K562 (cell line): Measurements from ENCODE around the gene BRD4. TPM values are rescaled to one million over a fixed set of nuclear protein-coding genes. Genes with fewer than 3 reads are reported as not detected.
A peak's percentile ranks its signal among the peaks of the same experiment; 100 is the strongest.

ENCODE experiments used
- BRF2 ChIP-seq: IDR thresholded peaks from 3 replicates; pipeline ENCODE4 v1.6.1; 2011; ENCODE audit warnings: borderline replicate concordance, mild to moderate bottlenecking; ENCODE audit not compliant: insufficient read length, insufficient read depth
- CXXC5 ChIP-seq: fragments of 250-450 bp; sonication (Bioruptor Pico); IDR thresholded peaks from 2 replicates; pipeline ENCODE4 v1.8.0; 2022; ENCODE audit warnings: inconsistent platforms, mild to moderate bottlenecking, moderate library complexity
- DMBX1 ChIP-seq: fragments of 250-450 bp; sonication (Bioruptor Pico); IDR thresholded peaks from 2 replicates; pipeline ENCODE4 v1.8.0; 2022; ENCODE audit warnings: inconsistent platforms, mild to moderate bottlenecking, moderate library complexity, borderline replicate concordance
- IRF1 ChIP-seq: sonication (generic); formaldehyde crosslinking; IDR thresholded peaks from 2 replicates; pipeline ENCODE4 v1.8.0; 2022; ENCODE audit warnings: missing genetic modification reagents, mild to moderate bottlenecking, borderline replicate concordance
- SRF ChIP-seq, 2 experiments: fragments of 250-450, 450-650 bp in 1 of 2; sonication (Bioruptor Pico) in 1 of 2; sonication (generic) in 1 of 2; formaldehyde crosslinking; IDR thresholded peaks; 2 replicates each; pipeline versions ENCODE4 v1.5.0 to v1.5.1; 2020 to 2022; ENCODE audit warnings: mild to moderate bottlenecking in 1 of 2, missing genetic modification reagents in 1 of 2
- THRAP3 ChIP-seq: fragments of 450-650 bp; IDR thresholded peaks from 2 replicates; pipeline ENCODE4 v1.6.1; 2016; ENCODE audit warnings: mild to moderate bottlenecking, inconsistent platforms, borderline replicate concordance
- ZBTB7A ChIP-seq: IDR thresholded peaks from 2 replicates; pipeline ENCODE4 v1.6.1; 2011; ENCODE audit warnings: low read depth, mild to moderate bottlenecking, low read length, moderate library complexity, borderline replicate concordance; ENCODE audit not compliant: control insufficient read depth
- ZNF124 ChIP-seq: sonication (generic); formaldehyde crosslinking; IDR thresholded peaks from 2 replicates; pipeline ENCODE4 v1.8.1; 2022; ENCODE audit warnings: missing genetic modification reagents
- ZNF212 ChIP-seq: fragments of 450-650 bp; formaldehyde crosslinking; IDR thresholded peaks from 2 replicates; pipeline ENCODE4 v1.4.0; 2020; ENCODE audit warnings: mild to moderate bottlenecking
- ZNF318 ChIP-seq, 2 experiments: fragments of 450-650 bp; IDR thresholded peaks; 2 replicates each; pipeline ENCODE4 v1.6.1; 2016; ENCODE audit warnings: mild to moderate bottlenecking in 2 of 2, borderline replicate concordance in 1 of 2, low read depth in 1 of 2, moderate library complexity in 1 of 2
- ZNF592 ChIP-seq: fragments of 450-650 bp; IDR thresholded peaks from 2 replicates; pipeline ENCODE4 v1.6.1; 2017; ENCODE audit warnings: antibody characterized with exemption, mild to moderate bottlenecking
- ZNF79 ChIP-seq: fragments of 250-450 bp; sonication (Bioruptor Pico); IDR thresholded peaks from 2 replicates; pipeline ENCODE4 v1.4.0; 2020; ENCODE audit warnings: low read depth, mild to moderate bottlenecking, moderate library complexity
- polyA plus RNA-seq, 8 experiments: library from polyadenylated mRNA; depleted of rRNA in 4 of 8; stranded (reverse) in 5 of 8; unstranded in 3 of 8; fragments of >200 nt; fragmentation: Nextera tagmentation in 2 of 8; fragmentation: Illumina TruSeq in 1 of 8; extraction: Ambion mirVana in 2 of 8; extraction: Trizol in 1 of 8; gene quantifications; 2 replicates each; pipeline versions ENCODE4 v1.2.1 to v1.2.3, GENCODE V29; 2011 to 2014; ENCODE audit warnings: inconsistent platforms in 1 of 8, missing spikeins in 1 of 8
- total RNA-seq, 7 experiments: library from RNA; depleted of rRNA in 6 of 7; stranded (reverse); fragments of >200 nt in 6 of 7; fragmentation: Illumina TruSeq in 2 of 7; extraction: Trizol in 2 of 7; gene quantifications; 2 replicates each; pipeline versions ENCODE4 v1.2.1 to v1.2.3, GENCODE V29; 2011 to 2021; ENCODE audit warnings: low replicate concordance in 1 of 7

The BRD4 gene
- total and polyA plus RNA-seq, 9 of the 15 experiments (the other 6 are each of a cell fraction or from before 2014, with no cell fraction given), result 1.8 to 105 (median 15.6) TPM

- TF ChIP-seq ZNF318 (IDR thresholded peaks at IDR 0.05; ENCODE audit: borderline replicate concordance in 1 of 2, low read depth in 1 of 2) (no peak), SRF (CRISPR knock-in tag; IDR thresholded peaks at IDR 0.05) (no peak), CXXC5 (CRISPR knock-in tag) (peak; percentile 65), IRF1 (no peak), ZNF124 (peak; percentile 64; the same call in 1 of the 2 replicates), THRAP3 (no peak), DMBX1 (CRISPR knock-in tag) (no peak), BRF2 (no peak), ZBTB7A (peak; percentile 56), ZNF592 (peak; percentile 48), ZNF79 (CRISPR knock-in tag) (no peak), ZNF212 (no peak)
Measured at GRCh38 chr19:15379999-15380647, 47.8 kb upstream of the BRD4 start (continued).
